HFFc6 (cell line): ENCODE results near the gene FBF1. TPM values are rescaled to one million over a fixed set of nuclear protein-coding genes. Genes with fewer than 3 reads are reported as not detected.
"Not testable (repeated sequence)": the region's sequence is repeated elsewhere in the genome, so short reads cannot be mapped to it uniquely, and the experiment has no call there.

ENCODE experiments used
- DNase-seq: peaks from one replicate; pipeline ENCODE4 v3.0.0-alpha.2; 2018
- H3K27ac Mint-ChIP-seq: 2 replicates; pipeline ENCODE4 v1.8.0; 2020; ENCODE audit warnings: mild to moderate bottlenecking, mixed read lengths
- H3K27me3 Mint-ChIP-seq: 2 replicates; pipeline ENCODE4 v1.8.0; 2021; ENCODE audit warnings: mild to moderate bottlenecking, moderate library complexity, mixed read lengths; ENCODE audit not compliant: insufficient read depth
- H3K36me3 Mint-ChIP-seq: 2 replicates; pipeline ENCODE4 v1.8.0; 2021; ENCODE audit warnings: low read depth, mixed read lengths
- H3K4me1 Mint-ChIP-seq: 2 replicates; pipeline ENCODE4 v1.8.0; 2020; ENCODE audit warnings: low read depth, mixed read lengths
- H3K4me3 Mint-ChIP-seq: 2 replicates; pipeline ENCODE4 v1.8.0; 2020; ENCODE audit warnings: mild to moderate bottlenecking, moderate library complexity, mixed read lengths
- H3K9me3 Mint-ChIP-seq: 2 replicates; pipeline ENCODE4 v1.8.0; 2020; ENCODE audit warnings: mild to moderate bottlenecking, mixed read lengths
- CTCF ChIP-seq: fragments of 200-600 bp; sonication (generic); IDR thresholded peaks from 2 replicates; pipeline ENCODE4 v1.5.0; 2021; ENCODE audit warnings: antibody characterized with exemption, mild to moderate bottlenecking
- total RNA-seq, 6 experiments: library from RNA; stranded (reverse); fragmentation: NEBNext Ultra II Directional; extraction: Animal tissue kit (Norgen Biotek cat#: 25700); gene quantifications; 2 replicates in 1 of 6; 3 replicates in 5 of 6; pipeline ENCODE4 v1.2.3, GENCODE V29; 2021

Gene FBF1
- total RNA-seq, 6 experiments from 2014 or later: 5.6 to 10.1 (median 6.3) TPM

GRCh38 chr17:75975757-75976174, 34.9 kb upstream of the FBF1 start:
- Mint-ChIP-seq H3K27me3 (peaks cover 4% of the 10 kb centered on the region), H3K36me3 (peaks cover 29% of the 10 kb centered on the region), H3K9me3 (no peaks in the 10 kb centered on the region), H3K27ac (peak overlapping the region; percentile 1; the same call in 1 of the 2 replicates), H3K4me1 (peaks cover 32% of the 10 kb centered on the region), H3K4me3 (peak overlapping the region; percentile 61)
- no peak for DNase-seq
- no peak for TF ChIP-seq CTCF

- not testable (repeated sequence) for DNase-seq, H3K9me3 Mint-ChIP-seq, H3K27me3 Mint-ChIP-seq, H3K27ac Mint-ChIP-seq, H3K4me3 Mint-ChIP-seq
- Mint-ChIP-seq H3K4me1 (peaks cover 33% of the 10 kb centered on the region), H3K36me3 (peaks cover 34% of the 10 kb centered on the region)
Measured at GRCh38 chr17:75975187-75975586, 34.3 kb upstream of the FBF1 start.

GRCh38 chr17:75970626-75971025, 29.8 kb upstream of the FBF1 start:
- no peak for DNase-seq
- peaks cover 17% of the 10 kb centered on the region for H3K4me1 Mint-ChIP-seq
- TF ChIP-seq CTCF: no peak
- peaks cover 2% of the 10 kb centered on the region for H3K27me3 Mint-ChIP-seq
- H3K4me3 Mint-ChIP-seq: no peak overlapping the region
- no peaks in the 10 kb centered on the region for H3K9me3 Mint-ChIP-seq
- peak overlapping the region; percentile 51 for H3K27ac Mint-ChIP-seq
- H3K36me3 Mint-ChIP-seq: peaks cover 20% of the 10 kb centered on the region

- Mint-ChIP-seq H3K27ac (peak overlapping the region; percentile 51), H3K4me3 (no peak overlapping the region), H3K36me3 (peaks cover 18% of the 10 kb centered on the region), H3K27me3 (peaks cover 2% of the 10 kb centered on the region), H3K4me1 (peaks cover 14% of the 10 kb centered on the region), H3K9me3 (no peaks in the 10 kb centered on the region)
- peak; percentile 32 for DNase-seq
- no peak for TF ChIP-seq CTCF
Measured at GRCh38 chr17:75970011-75970523, 29.2 kb upstream of the FBF1 start.

- not testable (repeated sequence) for H3K4me3 Mint-ChIP-seq, H3K27ac Mint-ChIP-seq, DNase-seq, H3K27me3 Mint-ChIP-seq, H3K9me3 Mint-ChIP-seq
- Mint-ChIP-seq H3K4me1 (peaks cover 14% of the 10 kb centered on the region), H3K36me3 (peaks cover 18% of the 10 kb centered on the region)
Measured at GRCh38 chr17:75969044-75969443, 28.2 kb upstream of the FBF1 start.

- no peak overlapping the region for H3K4me3 Mint-ChIP-seq
- no peak for DNase-seq
- H3K9me3 Mint-ChIP-seq: no peaks in the 10 kb centered on the region
- H3K27me3 Mint-ChIP-seq: peaks cover 1% of the 10 kb centered on the region; the same call in 1 of the 2 replicates
- peaks cover 8% of the 10 kb centered on the region for H3K36me3 Mint-ChIP-seq
- no peak overlapping the region for H3K27ac Mint-ChIP-seq
- no peak for TF ChIP-seq CTCF
- peaks cover 12% of the 10 kb centered on the region for H3K4me1 Mint-ChIP-seq
Measured at GRCh38 chr17:75965468-75965867, 24.6 kb upstream of the FBF1 start.
